Anterior cingulate cortex (tissue), 58 donors: Measurements from ENCODE around the gene PPHLN1.

Experiments
- DNase-seq, 58 donors: peaks; one replicate each; lab custom pipeline; 2025; lab: John Stamatoyannopoulos, UW

PPHLN1 gene

DNA sequence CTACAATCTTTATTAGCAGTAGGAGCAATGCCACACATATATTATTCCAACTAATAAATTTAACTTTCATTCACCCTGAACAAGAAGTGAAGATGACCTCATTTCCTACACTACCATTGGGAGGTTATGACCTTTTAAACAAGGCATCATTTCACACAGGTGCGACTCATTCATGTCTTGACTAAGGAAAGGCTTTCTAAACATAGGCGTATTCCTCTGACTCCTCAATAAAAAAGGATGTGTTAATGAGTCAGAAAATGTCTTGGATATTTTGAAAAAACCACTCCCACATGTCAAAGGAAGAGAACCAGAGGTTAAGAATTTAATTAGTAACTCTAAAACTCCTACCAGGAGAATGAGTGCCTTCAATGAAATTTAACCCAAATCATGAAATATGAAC, 148.4 kb downstream of the PPHLN1 start:
- DNase-seq, result no peak

DNA sequence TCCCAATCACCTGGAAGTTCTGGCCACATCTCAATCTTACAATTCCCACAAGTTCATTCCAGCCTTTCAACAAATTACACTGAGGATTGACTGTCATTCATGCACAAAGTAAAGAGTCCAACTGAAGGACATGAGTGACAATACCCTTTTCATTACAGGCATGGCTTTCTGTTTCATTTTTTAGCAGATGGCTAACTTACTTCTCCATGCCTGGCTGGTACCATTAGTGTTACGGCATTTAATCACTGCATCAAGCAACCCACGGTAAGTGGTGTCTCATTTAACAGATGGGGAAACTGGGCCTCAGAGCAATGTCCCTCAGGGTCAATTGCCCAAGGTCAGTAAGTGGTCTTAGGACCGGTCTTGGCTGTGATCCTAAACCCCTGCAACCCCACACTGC, 149.1 kb downstream of the PPHLN1 start:
- DNase-seq, result no peak

DNA sequence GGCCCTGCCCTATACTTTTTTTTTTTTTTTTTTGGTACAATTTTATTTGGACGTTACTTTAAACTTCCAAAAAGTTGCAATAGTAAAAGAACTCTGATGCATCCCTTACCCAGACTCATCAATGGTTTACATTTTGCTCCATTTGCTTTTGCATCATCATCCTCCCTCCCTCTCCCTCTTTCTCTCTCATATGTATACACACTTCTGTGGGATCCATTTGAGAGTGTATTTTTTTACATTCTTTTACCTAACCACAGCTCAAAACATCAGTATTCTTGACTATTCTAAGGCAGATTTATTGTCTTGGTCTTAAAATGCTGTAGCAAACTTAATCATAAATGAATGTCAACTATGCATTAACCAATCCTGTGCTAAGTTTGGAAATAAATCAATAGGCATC, 152.0 kb downstream of the PPHLN1 start:
- DNase-seq, result no peak

DNA sequence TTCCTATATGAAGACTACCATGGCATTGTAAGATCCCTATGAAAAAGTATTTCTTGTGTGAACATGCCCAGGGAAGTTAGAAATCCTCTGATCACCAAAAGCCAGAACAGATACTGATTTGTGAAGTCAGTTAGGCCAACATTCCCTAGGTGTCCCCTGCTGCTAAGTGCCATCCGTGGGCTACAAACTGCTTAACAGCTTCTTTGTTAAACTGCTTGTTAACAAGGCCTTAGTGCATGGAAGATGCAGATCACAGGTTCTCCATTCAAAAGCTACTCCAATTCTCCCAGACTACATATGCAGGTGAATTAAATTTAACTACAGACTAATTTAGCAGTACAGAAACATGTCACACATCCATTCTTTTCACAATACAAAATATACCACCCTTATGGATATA, 155.4 kb downstream of the PPHLN1 start:
- no peak for DNase-seq

DNA sequence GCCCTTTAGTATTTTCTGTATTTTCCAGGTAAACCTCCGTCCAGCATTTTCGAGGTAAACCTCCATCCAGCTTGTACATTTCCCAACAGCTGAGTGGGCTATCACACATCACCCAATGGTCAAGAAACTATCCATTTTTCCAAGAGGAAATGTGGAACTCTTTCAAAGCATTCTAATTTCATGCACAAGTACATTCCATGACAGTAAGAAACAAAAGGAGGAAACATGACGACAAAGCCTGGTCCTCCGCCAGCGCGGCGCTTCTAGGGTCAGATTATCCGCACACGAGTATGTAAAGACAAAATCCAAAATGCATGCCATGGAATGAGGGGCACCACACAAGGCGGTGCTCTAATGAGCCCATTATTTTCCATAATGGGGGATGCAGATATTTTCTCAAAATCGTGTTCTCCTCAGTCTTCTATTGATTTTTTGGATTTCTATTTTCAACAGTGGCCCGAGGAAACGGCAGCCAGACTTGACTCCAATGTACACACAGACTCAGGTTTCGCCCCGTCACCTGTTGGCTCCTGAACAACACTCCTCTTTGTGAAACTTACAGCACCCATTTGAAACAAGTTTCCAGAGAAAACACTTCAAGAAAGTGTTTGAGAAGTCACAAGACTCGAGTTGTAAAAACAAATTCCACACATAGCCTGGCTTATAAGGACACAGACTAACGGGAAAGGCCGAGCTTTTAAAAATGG, 156.2 kb downstream of the PPHLN1 start:
- no peak for DNase-seq

DNA sequence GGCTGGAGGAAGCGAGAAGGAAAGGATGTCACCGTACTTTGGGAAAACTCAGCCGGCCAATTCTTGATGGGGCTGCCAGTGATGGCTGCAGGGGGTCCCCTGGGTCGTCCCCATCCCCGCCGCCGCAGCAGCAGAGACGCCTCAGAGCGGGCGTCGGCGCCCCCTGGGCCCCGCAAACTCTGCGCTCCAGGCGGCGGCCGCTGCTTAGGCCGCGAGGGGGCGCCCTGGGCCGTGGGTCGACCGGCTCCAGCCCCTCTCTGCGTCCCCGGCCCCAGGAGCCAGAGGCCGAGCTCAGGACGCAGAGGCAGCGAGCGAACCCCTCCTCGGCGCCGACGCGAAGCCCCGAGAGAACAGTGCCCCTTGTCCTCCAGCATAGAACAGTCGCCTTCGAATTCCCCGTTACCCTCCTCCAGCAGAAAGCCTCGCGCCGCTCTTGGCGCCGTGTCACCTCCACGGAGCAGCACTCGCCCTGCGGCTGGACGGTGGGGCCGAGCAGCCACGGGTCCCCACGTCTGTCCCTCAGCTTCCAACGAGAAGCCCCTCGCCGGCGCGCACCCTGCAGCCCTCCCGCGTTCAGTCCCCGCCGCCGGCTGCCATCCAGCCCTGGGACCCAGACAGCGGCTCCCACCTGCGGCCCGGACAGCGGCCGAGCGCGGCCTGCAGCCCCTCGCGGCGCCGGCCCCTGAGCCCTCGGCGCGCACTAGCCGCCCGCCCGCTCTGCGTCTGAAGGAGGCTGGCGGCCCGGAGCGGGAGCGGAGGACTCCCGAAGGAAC, 157.0 kb downstream of the PPHLN1 start:
- DNase-seq, result peak in 46 of 58 donors; percentile 5 to 68 (median 32)

DNA sequence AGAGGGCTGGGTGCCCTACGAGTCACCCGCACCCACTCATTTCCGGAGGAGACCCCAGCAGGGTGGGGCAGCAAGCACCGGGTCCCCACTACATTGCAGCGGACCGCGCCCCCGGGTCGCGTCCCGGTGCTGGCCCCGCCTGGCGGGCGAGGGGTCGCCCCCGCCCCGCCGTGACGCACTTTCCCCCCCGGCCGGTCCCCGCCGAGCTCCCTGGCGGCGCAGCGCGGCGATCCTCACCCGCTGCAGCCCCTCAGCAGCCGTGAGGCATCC, 157.5 kb downstream of the PPHLN1 start:
- DNase-seq, result peak in 14 of 58 donors; percentile 9 to 76 (median 22)

DNA sequence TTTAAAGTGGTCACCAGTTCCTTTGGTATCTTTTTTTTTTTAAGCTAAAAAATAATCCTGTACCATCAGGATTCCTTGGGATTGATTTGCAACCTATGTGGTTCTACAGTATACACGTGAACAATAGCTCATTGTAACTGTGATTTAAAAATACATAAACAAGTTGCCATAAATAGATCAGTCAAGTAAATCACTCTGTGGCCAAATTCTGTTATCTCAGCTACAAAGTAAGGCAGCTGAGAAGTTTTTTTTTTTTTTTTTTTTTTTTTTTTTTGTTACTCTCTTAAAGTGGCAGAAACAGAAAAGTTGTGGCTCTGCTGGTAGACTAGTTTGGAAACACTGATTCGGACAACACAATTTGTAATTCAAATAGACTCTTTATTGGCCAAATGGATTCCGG, 159.0 kb downstream of the PPHLN1 start:
- no peak for DNase-seq

DNA sequence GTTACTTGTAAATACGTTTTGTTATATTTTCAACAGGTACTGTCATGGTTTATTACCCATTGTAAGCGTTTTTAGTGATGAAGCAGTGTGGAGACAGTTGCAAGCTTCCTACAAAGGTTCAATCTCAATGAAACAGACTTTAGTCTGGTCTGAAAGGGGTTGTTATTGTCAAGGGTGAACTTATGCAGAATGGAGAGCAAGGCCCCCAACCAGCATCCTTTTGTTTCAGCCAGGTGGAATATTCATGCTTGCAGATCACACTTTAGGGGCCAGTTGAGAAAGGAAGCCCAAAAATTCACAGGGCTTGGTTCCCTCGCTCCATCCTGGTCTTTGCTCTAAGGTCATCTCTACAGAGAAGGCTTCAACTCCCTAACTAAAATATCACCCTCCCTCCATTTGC, 159.9 kb downstream of the PPHLN1 start:
- no peak for DNase-seq

DNA sequence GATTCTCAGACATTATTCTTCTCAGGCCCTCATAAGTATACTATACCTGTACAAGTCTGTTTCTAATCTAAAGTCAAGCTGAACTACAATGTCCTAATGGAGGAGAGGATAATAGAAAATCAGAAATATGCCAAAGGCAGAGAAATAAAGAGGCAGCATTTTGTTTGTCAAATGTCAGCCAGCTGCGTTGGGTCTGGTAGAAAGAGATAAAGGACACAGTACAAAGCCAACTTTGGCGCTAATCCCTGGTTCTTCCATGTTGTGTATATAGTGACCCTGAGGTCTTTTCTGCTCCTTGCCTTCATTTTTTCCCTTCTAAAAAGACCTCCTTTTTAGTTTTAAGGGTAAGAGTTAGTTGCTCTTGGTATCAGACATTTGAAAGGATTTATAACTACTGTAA, 160.4 kb downstream of the PPHLN1 start:
- DNase-seq, result no peak

DNA sequence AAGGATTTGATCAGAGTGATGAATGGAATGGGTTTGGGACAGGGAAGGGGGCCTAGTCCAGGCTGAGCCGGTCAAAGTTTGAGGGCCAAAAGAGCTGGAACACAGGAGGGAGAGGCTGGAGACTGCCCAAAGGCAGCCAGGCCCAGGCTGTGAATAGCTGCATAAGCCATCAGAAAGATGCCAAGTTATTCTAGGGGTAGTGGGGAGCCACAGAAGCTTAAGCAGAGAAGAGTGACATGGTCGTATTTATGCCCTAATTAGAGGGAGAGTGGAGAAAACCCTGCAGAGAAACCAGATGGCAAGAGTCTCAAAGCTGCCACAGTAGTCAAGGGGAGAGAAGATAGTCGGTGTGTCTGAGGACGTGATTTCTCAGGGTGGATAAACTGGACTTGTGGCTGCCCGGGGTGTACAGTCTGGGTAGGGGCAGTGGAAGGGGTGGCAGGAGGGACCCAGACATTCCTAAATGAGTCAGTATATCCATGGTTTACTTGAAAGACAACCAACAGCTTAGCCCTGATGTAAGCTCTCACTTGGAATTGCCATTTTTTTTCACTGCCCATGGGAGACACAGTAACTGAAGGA, 164.4 kb downstream of the PPHLN1 start:
- no peak for DNase-seq
